GM19468 (cell line): ENCODE data around the gene CHST11.
"Not testable (repeated sequence)": the region's sequence is repeated elsewhere in the genome, so short reads cannot be mapped to it uniquely, and the experiment has no call there.

ENCODE experiments used
- ATAC-seq: cut with Tn5 transposase; IDR thresholded peaks from one replicate; pipeline ENCODE4 v1.9.1; 2021; ENCODE audit warnings: mild to moderate bottlenecking, moderate library complexity, moderate number of reproducible peaks; ENCODE audit not compliant: unreplicated experiment; ENCODE audit errors: extremely low read depth

CHST11 gene

DNA sequence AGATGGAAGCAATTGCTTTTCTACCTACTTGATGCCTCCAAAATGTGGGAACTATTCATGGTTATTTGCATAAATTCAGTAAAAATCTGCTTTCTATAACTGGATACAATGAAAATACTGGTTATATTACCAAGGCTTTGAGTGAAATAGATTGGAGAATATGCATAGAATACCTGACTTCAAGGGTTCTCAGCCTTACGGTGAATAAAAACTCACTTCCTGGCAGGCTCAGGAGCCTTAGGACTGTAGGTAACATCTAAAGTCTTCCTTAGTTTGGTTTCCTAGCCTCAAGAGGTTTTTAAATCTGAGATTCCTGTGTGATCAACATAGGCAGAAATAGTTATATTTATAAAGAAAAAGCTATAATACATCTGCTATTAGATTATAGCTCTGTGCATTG lies 342.7 kb downstream of the CHST11 start:
- ATAC-seq, result no peak

DNA sequence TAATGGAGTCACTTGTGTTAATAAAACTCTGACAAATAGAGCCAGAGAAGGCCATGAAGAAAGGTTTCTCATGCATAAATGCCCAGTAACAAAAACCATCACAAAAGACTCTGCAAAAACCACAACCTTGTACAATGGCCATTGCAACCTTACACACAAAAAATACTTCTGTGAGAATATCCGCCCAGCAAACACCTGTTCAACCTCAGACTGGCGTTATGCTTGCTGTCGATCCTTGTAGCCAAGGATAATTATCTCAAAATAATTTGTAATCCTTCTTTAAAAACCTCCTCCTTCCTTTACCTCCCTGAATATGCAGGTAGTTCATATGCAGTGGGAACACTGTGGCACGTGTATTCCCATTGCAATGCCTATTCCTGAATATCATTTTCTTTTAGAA lies 344.3 kb downstream of the CHST11 start:
- ATAC-seq, result no peak

DNA sequence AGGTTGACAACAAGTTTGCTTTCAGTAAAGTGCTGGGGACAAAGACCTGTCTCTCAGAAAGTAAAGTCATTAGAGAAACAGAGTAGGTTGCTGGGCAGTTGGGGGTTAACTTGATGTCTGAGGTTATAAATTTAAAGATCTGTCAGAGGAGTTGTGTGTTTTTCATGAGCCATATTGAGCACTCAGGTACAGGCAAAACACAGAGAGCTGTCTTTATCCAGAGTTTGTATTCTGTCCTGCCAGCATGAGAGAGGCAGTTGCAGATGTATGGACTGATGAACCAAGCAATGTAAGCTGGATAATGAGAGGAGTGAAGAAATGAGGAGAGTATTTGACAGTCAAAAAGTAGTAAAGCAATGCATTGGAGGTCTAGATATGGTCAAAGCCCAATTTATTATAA lies 344.7 kb downstream of the CHST11 start:
- ATAC-seq, result no peak

GRCh38 chr12:104802208-104802607 lies 345.5 kb downstream of the CHST11 start:
- ATAC-seq, result no peak

DNA sequence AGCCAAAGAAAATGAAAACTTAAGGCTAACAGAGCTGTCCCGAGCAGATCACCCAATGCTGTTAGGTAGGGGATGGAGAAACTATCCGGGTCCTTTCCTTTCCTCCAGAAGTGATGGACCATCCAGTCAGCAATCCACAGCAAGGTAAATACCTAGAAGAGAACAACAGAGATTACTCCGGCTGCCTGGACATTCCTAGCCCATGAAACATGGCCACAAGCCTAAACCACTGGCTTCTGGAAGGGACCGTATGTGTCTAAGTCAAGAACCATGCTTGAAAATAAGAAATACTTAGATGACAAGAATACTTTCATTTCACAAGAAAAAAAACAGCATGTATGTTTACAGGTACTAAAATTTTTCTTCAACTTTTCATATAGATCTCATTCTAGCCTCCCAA lies 348.4 kb downstream of the CHST11 start:
- no peak for ATAC-seq

DNA sequence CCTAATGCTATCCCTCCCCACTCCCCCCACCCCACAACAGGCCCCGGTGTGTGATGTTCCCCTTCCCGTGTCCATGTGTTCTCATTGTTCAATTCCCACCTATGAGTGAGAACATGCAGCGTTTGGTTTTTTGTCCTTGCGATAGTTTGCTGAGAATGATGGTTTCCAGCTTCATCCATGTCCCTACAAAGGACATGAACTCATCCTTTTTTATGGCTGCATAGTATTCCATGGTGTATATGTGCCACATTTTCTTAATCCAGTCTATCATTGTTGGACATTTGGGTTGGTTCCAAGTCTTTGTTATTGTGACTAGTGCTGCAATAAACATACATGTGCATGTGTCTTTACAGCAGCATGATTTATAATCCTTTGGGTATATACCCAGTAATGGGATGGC lies 349.4 kb downstream of the CHST11 start:
- ATAC-seq, result not testable (repeated sequence)

DNA sequence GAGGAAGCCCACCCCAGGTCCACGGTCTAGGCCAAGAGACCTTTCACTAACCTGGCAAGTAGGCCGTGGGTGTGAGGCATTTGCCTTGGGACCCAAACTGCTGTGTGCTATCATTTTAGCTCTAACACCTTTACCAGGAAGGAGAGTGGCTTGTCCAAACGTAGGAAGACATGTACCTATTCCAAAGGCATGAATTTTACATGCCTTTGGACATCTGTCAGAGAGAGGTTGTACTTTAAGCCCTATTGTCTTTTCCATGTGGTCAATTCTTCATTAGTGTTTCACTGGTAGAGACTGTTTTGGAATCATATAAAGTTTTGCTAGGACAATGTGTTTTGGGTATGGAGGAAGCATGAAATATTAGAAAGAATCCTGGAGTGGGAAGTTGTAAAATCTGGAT lies 352.5 kb downstream of the CHST11 start:
- ATAC-seq, result no peak

GRCh38 chr12:104809706-104810385 lies 353.1 kb downstream of the CHST11 start:
- ATAC-seq, result no peak
